HPDE6-E6E7 (cell line): ENCODE measurements around the gene AIG1.
"Not testable (repeated sequence)": the region's sequence is repeated elsewhere in the genome, so short reads cannot be mapped to it uniquely, and the experiment has no call there.

Experiments used
- DNase-seq: peaks from one replicate; pipeline ENCODE4 v3.0.0; 2011; ENCODE audit warnings: missing footprints; ENCODE audit errors: extremely low spot score

The AIG1 gene

GRCh38 chr6:143165315-143165855 lies 104.7 kb downstream of the AIG1 start:
- no peak for DNase-seq

GRCh38 chr6:143166247-143166695 lies 105.6 kb downstream of the AIG1 start:
- no peak for DNase-seq

GRCh38 chr6:143167224-143167623 lies 106.5 kb downstream of the AIG1 start:
- no peak for DNase-seq

- DNase-seq = not testable (repeated sequence)
Measured at GRCh38 chr6:143168396-143168816, 107.7 kb downstream of the AIG1 start.

- no peak for DNase-seq
Measured at GRCh38 chr6:143169440-143169839, 108.8 kb downstream of the AIG1 start.

GRCh38 chr6:143174516-143174915 lies 113.8 kb downstream of the AIG1 start:
- no peak for DNase-seq

GRCh38 chr6:143174951-143175350 lies 114.3 kb downstream of the AIG1 start:
- no peak for DNase-seq

- no peak for DNase-seq
Measured at GRCh38 chr6:143176090-143177021, 115.7 kb downstream of the AIG1 start.

GRCh38 chr6:143177706-143178105 lies 117.0 kb downstream of the AIG1 start:
- no peak for DNase-seq

- no peak for DNase-seq
Measured at GRCh38 chr6:143179096-143179495, 118.4 kb downstream of the AIG1 start.

GRCh38 chr6:143179901-143180612 lies 119.4 kb downstream of the AIG1 start:
- DNase-seq = no peak

GRCh38 chr6:143180826-143181225 lies 120.1 kb downstream of the AIG1 start:
- DNase-seq = no peak

GRCh38 chr6:143183666-143184065 lies 123.0 kb downstream of the AIG1 start:
- no peak for DNase-seq

- DNase-seq = no peak
Measured at GRCh38 chr6:143185288-143185687, 124.6 kb downstream of the AIG1 start.

GRCh38 chr6:143187238-143187923 lies 126.7 kb downstream of the AIG1 start:
- DNase-seq = no peak

GRCh38 chr6:143188292-143188691 lies 127.6 kb downstream of the AIG1 start:
- no peak for DNase-seq

- no peak for DNase-seq
Measured at GRCh38 chr6:143191361-143191760, 130.7 kb downstream of the AIG1 start.

- no peak for DNase-seq
Measured at GRCh38 chr6:143192766-143193165, 132.1 kb downstream of the AIG1 start.

GRCh38 chr6:143193571-143194094 lies 132.9 kb downstream of the AIG1 start:
- no peak for DNase-seq

- no peak for DNase-seq
Measured at GRCh38 chr6:143194095-143194589, 133.5 kb downstream of the AIG1 start.

GRCh38 chr6:143195349-143195845 lies 134.7 kb downstream of the AIG1 start:
- no peak for DNase-seq
